ENCODE data around the gene KAZALD1. TPM values are rescaled to one million over a fixed set of nuclear protein-coding genes. Genes with fewer than 3 reads are reported as not detected.

Gene KAZALD1
- total and polyA plus RNA-seq, 10 of the 15 experiments (the other 5 are each of a cell fraction or from before 2014, with no cell fraction given) = 0.10 to 4.3 (median 1.9) TPM

- TF ChIP-seq CHD1 (IDR thresholded peaks at IDR 0.05; ENCODE audit: low read depth, low read length) (no peak), SUZ12 (IDR thresholded peaks at IDR 0.05; ENCODE audit: unreplicated experiment) (no peak)
Measured at GRCh38 chr10:101073631-101074030, 11.8 kb downstream of the KAZALD1 start (continued).

GRCh38 chr10:101075775-101076174, 14.0 kb downstream of the KAZALD1 start:
- TF ChIP-seq BHLHE40 (IDR thresholded peaks at IDR 0.05; ENCODE audit: borderline replicate concordance in 1 of 2, low read depth in 2 of 2, low read length in 1 of 2) (peak in 1 of 2 experiments; percentile 12; a peak in 1 of 4 replicates), ATF3 (IDR thresholded peaks at IDR 0.05; ENCODE audit: borderline replicate concordance, extremely low read depth, low read depth, low read length) (no peak), PKNOX1 (IDR thresholded peaks at IDR 0.05) (0 out of 2 replicates have a peak, but pooled peaks have one; percentile 12), NR2C1 (IDR thresholded peaks at IDR 0.05) (no peak)
- Histone ChIP-seq H3K36me3 (ENCODE audit: control insufficient read depth in 2 of 2, insufficient read depth in 2 of 2, low read length in 1 of 2) (no peaks in the 10 kb centered on the region), H3K27ac (ENCODE audit: control insufficient read depth, insufficient read depth) (no peak overlapping the region), H4K20me1 (ENCODE audit: control insufficient read depth, insufficient read depth) (no peaks in the 10 kb centered on the region; the same call in 1 of the 2 replicates), H2AFZ (ENCODE audit: control insufficient read depth, low read depth, low read length) (no peak overlapping the region), H3K9ac (ENCODE audit: control insufficient read depth, insufficient read depth, low read length) (no peak overlapping the region), H3K4me1 (ENCODE audit: control insufficient read depth, insufficient read depth, low read length) (peaks cover 15% of the 10 kb centered on the region), H3K27me3 (replicated peaks in 1 of 2; ENCODE audit: control insufficient read depth in 2 of 2, insufficient read depth in 2 of 2, low read length in 1 of 2) (peaks cover 0 to 4% of the 10 kb centered on the region in 2 experiments; a peak in 3 of 4 replicates), H3K4me3 (no peak overlapping the region), H3K79me2 (ENCODE audit: control insufficient read depth, insufficient read depth, low read length) (no peaks in the 10 kb centered on the region), H3K9me3 (replicated peaks; ENCODE audit: control insufficient read depth, insufficient read depth, low read length) (no peaks in the 10 kb centered on the region), H3K4me2 (ENCODE audit: control insufficient read depth, insufficient read depth) (no peak overlapping the region)
- in situ Hi-C loops (cut with MboI) = no loop called here
- intact Hi-C loops (cut with micrococcal nuclease; ENCODE audit: unreplicated experiment) = no loop called here
- WGBS (ENCODE audit: insufficient coverage, insufficient replicate concordance, low lambda C conversion rate, missing lambda C conversion rate) = 11% methylated on average over 4 of the region's 4 CpGs
- no peak for DNase-seq (ENCODE audit: low read depth, low spot score)
- FAIRE-seq = no peak
- no peak for ATAC-seq
- BruUV-seq (replicated peaks) = no TSS peak
- ChIA-PET CTCF (interaction anchor here (0.7 to 3.2 kb wide), 8 partner anchors 11 to 66 kb away, joined by 3 to 17 read pairs (median 4); no protein-coding TSS in a partner anchor), SMC1A (ENCODE audit: uncharacterized antibody, unreplicated experiment) (interaction anchor here (1.0 to 1.1 kb wide), 3 partner anchors 9 to 26 kb away, joined by 3 read pairs; no protein-coding TSS in a partner anchor), RAD21 (ENCODE audit: unreplicated experiment) (interaction anchor here (1.0 to 1.3 kb wide), 2 partner anchors 20 to 32 kb away, joined by 3 read pairs; no protein-coding TSS in a partner anchor), POLR2A (interaction anchor here (1.0 kb wide), 1 partner anchor 12 kb away, joined by 3 read pairs; no protein-coding TSS in a partner anchor)

Data from GM12878 (cell line).